Loucy (cell line): Measurements from ENCODE around the gene HMG20B.

Experiments
- CTCF ChIP-seq: fragments of 200-600 bp; sonication (generic); conservative IDR thresholded peaks from 2 replicates; pipeline ENCODE4 v1.5.1; 2014; ENCODE audit warnings: mild to moderate bottlenecking, antibody characterized with exemption, low read length
- EZH2phosphoT487 ChIP-seq: fragments of 200-600 bp; IDR thresholded peaks from 2 replicates; pipeline ENCODE4 v1.6.1; 2018; ENCODE audit warnings: antibody characterized with exemption, mild to moderate bottlenecking, moderate library complexity, borderline replicate concordance

DNA sequence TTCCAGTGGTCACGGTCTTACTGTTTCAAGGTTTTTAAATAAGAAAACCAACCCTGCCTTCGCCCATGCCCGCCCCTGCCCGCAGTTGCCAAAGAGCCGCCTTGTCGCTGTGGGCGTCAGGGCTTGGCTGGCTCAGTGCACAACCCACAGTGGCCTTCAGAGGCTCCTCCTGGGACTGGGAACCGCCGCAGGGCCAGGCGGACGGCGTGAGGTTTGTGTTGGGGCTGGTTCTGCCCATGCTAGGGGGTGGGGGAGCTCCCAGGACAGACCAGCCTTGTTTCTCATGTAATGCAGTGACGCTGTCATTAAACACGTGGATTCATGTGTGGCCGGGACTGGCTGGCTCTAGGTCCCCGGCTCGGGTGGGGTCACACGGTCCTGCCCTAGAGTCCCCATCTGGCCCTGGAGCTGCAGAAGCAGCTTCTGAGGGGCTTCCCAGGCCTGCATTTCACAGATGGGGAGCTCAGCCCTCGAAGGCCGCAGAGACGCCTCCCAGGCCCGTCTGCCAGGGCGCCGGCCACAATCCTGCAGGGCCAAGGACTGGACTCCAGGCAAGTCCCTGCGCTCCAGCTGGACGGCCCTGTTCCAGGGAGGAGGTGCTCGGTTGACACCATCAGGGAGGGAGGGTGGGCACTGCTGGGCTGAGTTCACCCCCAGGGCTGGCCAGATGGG lies 36.2 kb upstream of the HMG20B start:
- TF ChIP-seq CTCF (no peak), EZH2phosphoT487 (no peak)
